Measurements from ENCODE around the gene STPG4.

- TF ChIP-seq CTCF (IDR thresholded peaks at IDR 0.05 in 8 of 11, conservative IDR thresholded peaks at IDR 0.05 in 3 of 11) (no peak), POLR2A (IDR thresholded peaks at IDR 0.05) (no peak)
Measured at GRCh38 chr2:47070155-47070919, 84.8 kb downstream of the STPG4 start.

Data from spleen (tissue), 7 donors.